Astrocyte of the cerebellum (primary cell): ENCODE data around the gene OR5A2.
"Not testable (repeated sequence)": the region's sequence is repeated elsewhere in the genome, so short reads cannot be mapped to it uniquely, and the experiment has no call there.

Source experiments
- DNase-seq: peaks from one replicate; pipeline ENCODE4 v3.0.0-alpha.2; 2011; ENCODE audit warnings: low read depth
- H3K4me3 ChIP-seq: 2 replicates; pipeline ENCODE4 v1.5.1; 2011; ENCODE audit warnings: mild to moderate bottlenecking, low read depth, low read length, moderate library complexity
- in situ Hi-C: cut with HindIII; loops from 2 replicates; pipeline ENCODE4 v1.10.0; 2017; ENCODE audit warnings: low sequenced_read_pairs
- TF ChIP-seq, protein P1 (sequence below): IDR thresholded peaks from 2 replicates; pipeline ENCODE4 v1.5.1; 2012; ENCODE audit warnings: low read length, low read depth, moderate library complexity, mild to moderate bottlenecking; ENCODE audit errors: missing control alignments

The OR5A2 gene

DNA sequence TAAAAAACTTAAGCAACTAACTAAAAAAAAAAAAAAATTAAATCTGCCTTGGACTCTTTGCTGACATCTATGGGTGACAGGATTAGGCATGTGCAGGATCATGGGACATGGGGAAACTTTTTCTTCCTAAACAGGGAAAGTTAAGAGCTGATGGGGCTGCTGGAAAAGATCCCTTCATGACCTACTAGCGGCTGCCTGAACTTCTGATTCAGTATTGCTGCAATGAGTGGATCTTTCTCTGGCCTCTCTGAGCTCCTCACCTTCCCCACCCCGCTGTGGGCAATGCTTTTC lies 25.0 kb downstream of the OR5A2 start:
- DNase-seq: no peak
- no peak overlapping the region for H3K4me3 ChIP-seq
- in situ Hi-C loops: no loop called here
- TF ChIP-seq, protein P1, sequence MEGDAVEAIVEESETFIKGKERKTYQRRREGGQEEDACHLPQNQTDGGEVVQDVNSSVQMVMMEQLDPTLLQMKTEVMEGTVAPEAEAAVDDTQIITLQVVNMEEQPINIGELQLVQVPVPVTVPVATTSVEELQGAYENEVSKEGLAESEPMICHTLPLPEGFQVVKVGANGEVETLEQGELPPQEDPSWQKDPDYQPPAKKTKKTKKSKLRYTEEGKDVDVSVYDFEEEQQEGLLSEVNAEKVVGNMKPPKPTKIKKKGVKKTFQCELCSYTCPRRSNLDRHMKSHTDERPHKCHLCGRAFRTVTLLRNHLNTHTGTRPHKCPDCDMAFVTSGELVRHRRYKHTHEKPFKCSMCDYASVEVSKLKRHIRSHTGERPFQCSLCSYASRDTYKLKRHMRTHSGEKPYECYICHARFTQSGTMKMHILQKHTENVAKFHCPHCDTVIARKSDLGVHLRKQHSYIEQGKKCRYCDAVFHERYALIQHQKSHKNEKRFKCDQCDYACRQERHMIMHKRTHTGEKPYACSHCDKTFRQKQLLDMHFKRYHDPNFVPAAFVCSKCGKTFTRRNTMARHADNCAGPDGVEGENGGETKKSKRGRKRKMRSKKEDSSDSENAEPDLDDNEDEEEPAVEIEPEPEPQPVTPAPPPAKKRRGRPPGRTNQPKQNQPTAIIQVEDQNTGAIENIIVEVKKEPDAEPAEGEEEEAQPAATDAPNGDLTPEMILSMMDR: no peak

DNA sequence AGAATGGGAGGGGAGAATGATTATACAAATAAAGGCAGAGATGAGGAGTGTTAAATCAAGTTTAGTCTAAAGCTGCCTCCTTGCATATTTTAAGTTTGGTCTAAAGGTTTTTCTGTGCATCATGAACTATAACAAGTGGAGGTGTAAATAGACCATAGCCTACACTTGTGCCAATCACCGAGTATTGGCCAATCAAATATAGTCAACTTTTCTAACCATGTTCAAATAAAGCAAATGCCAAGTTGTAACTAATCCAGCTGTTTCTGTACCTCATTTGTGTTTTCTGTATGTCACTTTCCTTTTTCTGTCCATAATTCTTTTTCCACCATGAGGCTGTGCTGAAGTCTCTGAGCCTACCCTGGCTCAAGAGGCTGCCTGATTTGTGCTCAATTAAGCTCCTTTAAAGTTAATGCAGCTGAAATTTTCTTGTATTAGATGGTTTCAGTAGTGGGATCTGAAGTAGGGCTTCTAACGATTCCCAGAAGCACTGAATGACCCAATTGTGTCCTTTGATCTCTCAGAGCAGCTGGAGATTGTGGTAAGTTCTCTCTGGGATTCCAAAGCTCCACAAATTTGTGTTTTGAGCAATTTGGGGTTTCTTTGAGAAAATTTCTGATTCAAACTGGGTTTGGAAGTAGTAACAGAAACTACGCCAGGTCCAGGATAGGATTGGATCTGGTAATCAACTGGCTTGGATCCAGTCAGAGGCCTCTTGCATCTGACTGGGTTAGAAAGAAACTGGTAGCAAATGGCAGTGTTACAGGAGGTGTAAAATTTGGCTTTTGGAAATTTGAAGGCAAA lies 25.6 kb downstream of the OR5A2 start:
- TF ChIP-seq, protein P1: no peak
- DNase-seq: no peak
- in situ Hi-C loops: no loop called here
- H3K4me3 ChIP-seq: no peak overlapping the region

DNA sequence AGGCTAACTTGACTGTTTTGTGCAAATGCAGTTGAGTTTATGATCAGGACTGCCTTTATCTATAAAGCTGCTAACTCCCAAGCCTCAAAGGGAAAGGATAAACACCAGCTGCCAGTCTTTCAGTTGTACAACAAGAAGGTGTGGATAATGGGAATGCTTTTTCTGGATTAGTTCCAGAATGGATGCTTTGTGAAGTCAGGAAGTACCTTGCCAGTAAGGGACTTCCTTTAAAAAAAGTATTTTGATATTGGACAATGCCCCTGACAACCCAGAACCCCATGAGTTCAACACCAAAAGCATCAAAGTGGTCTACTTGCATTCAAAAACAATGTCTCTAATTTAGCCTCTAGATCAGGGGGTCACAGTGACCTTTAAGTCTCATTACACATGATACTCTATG lies 32.0 kb downstream of the OR5A2 start:
- TF ChIP-seq, protein P1: no peak
- no peak overlapping the region for H3K4me3 ChIP-seq
- in situ Hi-C loops: no loop called here
- no peak for DNase-seq

DNA sequence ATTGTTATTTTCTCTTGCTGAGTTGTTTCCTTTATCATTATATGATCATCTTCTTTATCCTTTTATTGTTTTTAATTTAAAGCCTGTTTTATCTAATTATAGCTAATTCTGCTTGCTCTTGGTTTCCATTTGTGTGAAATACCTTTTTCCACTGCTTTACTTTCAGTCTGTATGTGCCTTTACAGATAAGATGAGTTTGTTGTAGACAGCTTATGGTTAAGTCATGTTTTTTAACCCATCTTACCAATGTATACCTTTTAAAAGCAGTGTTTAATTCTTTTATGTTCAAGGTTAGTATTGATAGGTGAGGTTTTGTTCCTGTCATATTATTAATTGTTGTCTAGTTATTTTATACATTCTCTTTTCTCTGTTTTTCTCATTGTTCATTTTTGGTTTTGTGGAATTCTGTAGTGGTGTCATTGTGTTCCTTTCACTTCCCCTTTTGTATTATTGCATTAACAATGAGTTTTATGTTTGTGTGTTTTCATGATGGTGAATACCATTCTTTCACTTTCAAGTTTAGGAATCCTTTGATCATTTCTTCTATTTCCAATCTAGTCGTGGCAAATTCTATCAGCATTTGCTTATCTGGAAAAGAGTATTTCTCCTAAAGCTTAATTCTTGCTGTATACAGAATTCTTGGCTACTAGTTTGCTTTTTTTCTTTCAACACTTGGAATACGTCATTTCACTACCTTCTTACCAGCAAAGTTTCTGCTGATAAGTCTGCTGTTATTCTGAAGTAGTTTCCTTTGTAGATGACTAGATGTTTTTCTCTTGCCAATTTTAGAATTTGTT lies 45.8 kb downstream of the OR5A2 start:
- TF ChIP-seq, protein P1: no peak
- in situ Hi-C loops: no loop called here
- H3K4me3 ChIP-seq: no peak overlapping the region
- DNase-seq: no peak

DNA sequence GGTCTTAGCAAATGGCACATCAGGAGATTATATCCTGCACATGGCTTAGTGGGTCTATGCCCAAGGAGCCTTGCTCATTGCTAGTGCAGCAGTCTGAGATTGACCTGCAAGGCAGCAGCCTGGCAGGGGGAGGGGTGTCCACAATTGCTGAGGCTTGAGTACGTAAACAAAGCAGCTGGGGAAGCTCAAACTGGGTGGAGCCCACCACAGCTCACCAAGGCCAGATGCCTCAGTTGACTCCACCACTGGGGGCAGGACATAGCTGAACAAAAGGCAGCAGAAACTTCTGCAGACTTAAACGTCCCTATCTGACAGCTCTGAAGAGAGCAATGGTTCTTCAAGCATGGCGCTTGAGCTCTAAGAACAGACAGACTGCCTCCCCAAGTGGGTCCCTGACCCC lies 53.9 kb downstream of the OR5A2 start:
- H3K4me3 ChIP-seq, in situ Hi-C loops, DNase-seq: not testable (repeated sequence)

DNA sequence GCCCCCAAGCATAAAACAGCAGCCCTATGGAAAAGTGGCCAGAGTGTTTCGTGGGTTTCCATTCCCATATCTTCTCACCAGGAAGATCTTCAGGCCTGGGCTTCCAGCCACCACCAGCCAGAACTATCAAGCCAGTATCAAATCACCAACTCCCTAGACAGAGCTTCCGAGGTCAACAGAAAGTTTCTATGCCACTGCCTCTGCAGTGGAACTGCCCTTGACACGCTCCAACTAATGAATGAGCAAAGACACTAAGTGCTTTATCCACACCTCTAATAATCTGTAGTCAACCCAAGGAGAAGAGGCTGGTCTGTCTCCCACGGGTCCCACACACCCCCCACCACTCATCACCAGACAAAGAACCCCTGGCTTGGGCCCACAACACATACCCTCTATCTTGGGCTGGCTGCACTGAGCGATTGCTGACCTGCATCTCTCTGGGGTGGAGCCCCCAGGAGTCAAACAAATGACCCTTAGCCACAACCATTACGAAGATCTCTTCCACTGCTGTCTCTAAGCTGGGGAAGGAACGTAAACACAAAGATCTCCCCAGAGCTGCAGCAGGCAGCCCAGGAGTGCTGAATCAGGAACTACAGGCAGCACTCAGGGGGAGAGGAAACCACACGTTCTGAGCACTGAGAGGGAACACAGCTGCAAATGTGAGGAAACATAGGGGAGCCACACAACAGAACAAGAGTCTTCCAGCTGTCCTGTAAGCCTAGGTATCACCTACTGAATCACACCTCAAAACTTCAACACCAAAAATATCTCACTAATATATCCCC lies 57.8 kb downstream of the OR5A2 start:
- TF ChIP-seq, protein P1: no peak
- in situ Hi-C loops: no loop called here
- H3K4me3 ChIP-seq: no peak overlapping the region

More for the DNA sequence above, 57.8 kb downstream of the OR5A2 start:
- DNase-seq: no peak
